GM18868 (cell line): ENCODE data around the gene DNAH2.

Experiments used
- ATAC-seq: cut with Tn5 transposase; IDR thresholded peaks from one replicate; pipeline ENCODE4 v1.9.1; 2021; ENCODE audit warnings: mild to moderate bottlenecking, moderate library complexity; ENCODE audit not compliant: unreplicated experiment

DNAH2 gene

GRCh38 chr17:7701681-7702080 is 15.9 kb upstream of the DNAH2 start:
- no peak for ATAC-seq

GRCh38 chr17:7702776-7703175 is 14.8 kb upstream of the DNAH2 start:
- no peak for ATAC-seq

GRCh38 chr17:7703584-7704479 is 13.7 kb upstream of the DNAH2 start:
- ATAC-seq = no peak

DNA sequence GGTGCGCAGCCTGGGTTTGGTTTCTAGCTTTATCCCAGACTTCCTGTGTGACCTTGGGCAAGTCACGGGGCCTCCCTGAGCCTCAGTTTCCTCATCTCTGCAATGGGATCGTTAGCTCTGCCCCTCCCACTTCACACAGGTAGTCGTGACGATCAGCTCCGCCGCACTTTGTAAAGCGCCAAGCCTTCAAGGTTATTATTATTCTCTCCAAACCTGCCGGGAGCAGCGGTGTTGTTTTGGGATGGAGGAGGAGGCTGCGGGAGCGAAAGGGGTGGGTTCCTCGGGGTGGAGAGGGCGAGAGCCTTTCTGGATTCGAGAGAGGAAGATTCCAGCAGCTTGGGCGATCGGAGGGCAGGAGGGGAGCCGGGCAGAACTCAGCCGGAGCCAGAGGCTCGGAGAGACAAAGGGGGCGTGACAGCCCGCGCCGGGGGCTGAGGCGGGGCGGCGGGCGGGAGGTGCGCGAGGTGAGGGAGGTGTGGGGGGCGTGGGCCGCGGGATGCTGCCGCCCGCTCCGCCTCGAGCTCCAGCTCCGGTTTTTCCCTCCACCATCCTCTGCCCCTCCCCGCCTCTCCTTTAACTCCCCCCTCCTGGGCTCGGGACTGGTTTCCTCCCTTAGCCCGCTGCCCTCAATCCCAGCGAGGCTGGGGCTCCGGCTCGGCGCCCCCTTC is 12.8 kb upstream of the DNAH2 start, which contains the start of gene EFNB3:
Gene EFNB3, plus strand, starts transcription at position 602 of the 668 bp plus-strand sequence. CDS start 397 bp downstream, outside the sequence.
- ATAC-seq = no peak

GRCh38 chr17:7705269-7706255 is 12.0 kb upstream of the DNAH2 start:
- ATAC-seq = no peak

- no peak for ATAC-seq
Measured at GRCh38 chr17:7706631-7707354, 10.8 kb upstream of the DNAH2 start.

- ATAC-seq = no peak
Measured at GRCh38 chr17:7707446-7707845, 10.1 kb upstream of the DNAH2 start.

- no peak for ATAC-seq
Measured at GRCh38 chr17:7707858-7708750, 9.4 kb upstream of the DNAH2 start.

- no peak for ATAC-seq
Measured at GRCh38 chr17:7709031-7709430, 8.5 kb upstream of the DNAH2 start.

GRCh38 chr17:7710301-7710700 is 7.2 kb upstream of the DNAH2 start:
- ATAC-seq = no peak

DNA sequence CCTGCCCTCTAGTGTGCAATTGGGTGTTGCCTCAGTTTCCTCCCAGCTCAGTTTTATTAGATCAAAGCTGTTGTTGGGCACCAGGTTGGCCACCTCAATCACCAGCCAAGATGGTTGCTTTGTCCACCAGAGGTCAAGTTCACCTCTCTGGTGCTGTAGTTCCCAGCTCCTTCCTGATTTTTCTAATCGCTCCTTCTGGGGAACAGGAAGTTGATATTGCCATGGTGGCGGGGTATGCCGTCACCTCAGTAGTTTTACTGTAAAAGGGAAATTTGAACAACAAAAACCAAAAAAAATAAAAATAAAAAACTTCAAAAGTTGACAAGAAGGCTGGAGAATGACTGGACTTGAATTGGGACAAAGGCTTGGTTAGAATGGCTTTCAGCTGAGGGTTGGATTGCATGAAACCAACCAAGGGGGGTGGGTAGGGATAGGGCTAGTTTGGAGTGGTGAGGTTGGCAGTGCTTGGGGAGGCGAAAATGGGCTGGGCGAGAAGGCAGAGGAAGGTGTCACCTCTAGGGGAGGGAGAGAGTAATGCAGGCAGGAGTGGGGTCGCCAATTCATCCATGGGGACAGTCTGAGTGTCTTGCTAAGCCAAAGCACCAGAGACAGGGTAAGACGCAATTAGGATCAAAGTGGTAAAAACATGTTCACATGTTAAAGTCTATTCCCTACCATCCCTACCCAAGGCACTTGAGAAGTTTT is 6.3 kb upstream of the DNAH2 start:
- ATAC-seq = no peak

DNA sequence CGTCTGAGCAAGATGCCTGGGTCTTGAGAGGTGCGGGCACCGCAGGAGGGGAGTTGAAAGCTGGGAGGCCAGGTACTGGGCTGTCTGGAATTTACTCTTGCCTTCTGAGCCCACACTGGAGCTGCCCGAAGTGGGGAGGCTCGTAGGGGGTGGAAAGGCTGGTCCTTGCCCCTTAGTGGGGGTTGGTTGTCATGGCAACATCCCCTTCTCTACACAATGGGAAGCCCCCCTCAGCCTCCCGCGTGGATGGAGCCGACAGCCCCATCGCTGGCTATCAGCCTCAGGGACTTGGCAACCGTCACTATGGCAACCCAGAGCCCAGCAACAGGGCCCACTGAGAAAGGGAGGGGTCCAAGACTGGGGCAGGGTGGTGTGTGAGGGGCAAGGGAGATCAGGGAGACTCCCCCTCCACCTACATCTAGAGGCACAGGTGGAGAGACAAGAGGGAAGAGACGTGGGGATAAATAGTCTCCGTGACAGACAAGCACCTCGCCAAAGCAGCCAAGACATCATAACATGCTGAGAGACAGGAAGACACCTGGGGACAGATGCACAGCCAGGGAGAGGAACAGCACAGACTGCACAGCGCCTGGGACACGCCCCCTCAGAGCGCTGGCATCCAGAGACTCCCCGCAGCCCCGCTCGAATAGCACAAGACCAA is 5.3 kb upstream of the DNAH2 start:
- no peak for ATAC-seq

- no peak for ATAC-seq
Measured at GRCh38 chr17:7713782-7714181, 3.8 kb upstream of the DNAH2 start.

- ATAC-seq = no peak
Measured at GRCh38 chr17:7714721-7715594, 2.6 kb upstream of the DNAH2 start.

DNA sequence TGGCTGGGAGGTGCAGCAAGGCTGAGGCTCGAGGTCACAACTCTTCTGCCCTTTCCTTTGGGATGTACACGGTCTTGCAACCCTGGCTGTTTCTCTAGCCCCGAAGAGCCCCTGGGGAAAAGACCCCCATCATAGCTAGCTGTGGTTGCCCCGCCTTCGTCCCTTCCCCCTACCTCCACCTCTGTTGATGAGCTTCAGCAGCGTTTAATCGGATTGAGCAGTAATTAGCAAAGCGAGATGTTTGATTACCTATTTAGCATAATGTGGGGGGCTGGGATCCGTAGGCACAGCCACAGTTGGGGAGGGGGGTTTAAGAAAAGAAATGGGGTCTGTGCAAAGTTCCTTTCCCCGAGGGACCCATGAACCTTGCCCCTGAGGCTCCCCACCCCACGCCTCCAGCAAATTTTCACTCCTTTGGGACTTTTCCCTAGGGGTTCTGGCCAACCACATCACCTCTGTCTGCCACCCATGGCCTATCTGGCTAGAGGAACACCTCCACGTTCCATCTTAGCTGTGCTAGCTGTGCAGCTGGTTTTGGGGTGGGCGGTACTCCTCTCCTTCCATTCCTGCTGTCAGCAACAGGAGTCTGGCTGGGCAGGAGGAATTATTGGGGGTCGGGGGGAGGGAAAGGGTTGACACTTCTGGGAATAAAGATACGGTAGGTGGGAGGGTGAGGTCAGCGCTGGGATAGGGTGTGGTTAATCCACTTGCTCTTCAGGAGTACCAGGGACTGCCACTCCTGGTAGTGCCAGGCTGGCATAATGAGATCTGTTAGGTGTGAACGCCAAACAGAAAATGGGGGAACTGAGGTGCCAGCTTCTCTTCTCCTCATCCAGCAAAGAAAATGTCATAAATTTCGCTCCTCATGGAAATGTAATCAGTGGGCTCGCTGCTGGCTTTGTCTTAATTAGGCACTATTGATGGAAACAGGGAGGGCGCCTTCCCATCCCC is 1.3 kb upstream of the DNAH2 start:
- no peak for ATAC-seq

- no peak for ATAC-seq
Measured at GRCh38 chr17:7717756-7718350, 309 bp downstream of the DNAH2 start.
